HFFc6 (cell line): ENCODE measurements around the gene FRMPD4. TPM values are rescaled to one million over a fixed set of nuclear protein-coding genes. Genes with fewer than 3 reads are reported as not detected.
A peak's percentile ranks its signal among the peaks of the same experiment; 100 is the strongest.

Source experiments
- DNase-seq: peaks from one replicate; pipeline ENCODE4 v3.0.0-alpha.2; 2018
- H3K27ac Mint-ChIP-seq: 2 replicates; pipeline ENCODE4 v1.8.0; 2020; ENCODE audit warnings: mild to moderate bottlenecking, mixed read lengths
- H3K27me3 Mint-ChIP-seq: 2 replicates; pipeline ENCODE4 v1.8.0; 2021; ENCODE audit warnings: mild to moderate bottlenecking, moderate library complexity, mixed read lengths; ENCODE audit not compliant: insufficient read depth
- H3K36me3 Mint-ChIP-seq: 2 replicates; pipeline ENCODE4 v1.8.0; 2021; ENCODE audit warnings: low read depth, mixed read lengths
- H3K4me1 Mint-ChIP-seq: 2 replicates; pipeline ENCODE4 v1.8.0; 2020; ENCODE audit warnings: low read depth, mixed read lengths
- H3K4me3 Mint-ChIP-seq: 2 replicates; pipeline ENCODE4 v1.8.0; 2020; ENCODE audit warnings: mild to moderate bottlenecking, moderate library complexity, mixed read lengths
- H3K9me3 Mint-ChIP-seq: 2 replicates; pipeline ENCODE4 v1.8.0; 2020; ENCODE audit warnings: mild to moderate bottlenecking, mixed read lengths
- CTCF ChIP-seq: fragments of 200-600 bp; sonication (generic); IDR thresholded peaks from 2 replicates; pipeline ENCODE4 v1.5.0; 2021; ENCODE audit warnings: antibody characterized with exemption, mild to moderate bottlenecking
- total RNA-seq, 6 experiments: library from RNA; stranded (reverse); fragmentation: NEBNext Ultra II Directional; extraction: Animal tissue kit (Norgen Biotek cat#: 25700); gene quantifications; 2 replicates in 1 of 6; 3 replicates in 5 of 6; pipeline ENCODE4 v1.2.3, GENCODE V29; 2021

FRMPD4 gene
- total RNA-seq, 6 experiments from 2014 or later: 0.09 to 0.55 (median 0.47) TPM

DNA sequence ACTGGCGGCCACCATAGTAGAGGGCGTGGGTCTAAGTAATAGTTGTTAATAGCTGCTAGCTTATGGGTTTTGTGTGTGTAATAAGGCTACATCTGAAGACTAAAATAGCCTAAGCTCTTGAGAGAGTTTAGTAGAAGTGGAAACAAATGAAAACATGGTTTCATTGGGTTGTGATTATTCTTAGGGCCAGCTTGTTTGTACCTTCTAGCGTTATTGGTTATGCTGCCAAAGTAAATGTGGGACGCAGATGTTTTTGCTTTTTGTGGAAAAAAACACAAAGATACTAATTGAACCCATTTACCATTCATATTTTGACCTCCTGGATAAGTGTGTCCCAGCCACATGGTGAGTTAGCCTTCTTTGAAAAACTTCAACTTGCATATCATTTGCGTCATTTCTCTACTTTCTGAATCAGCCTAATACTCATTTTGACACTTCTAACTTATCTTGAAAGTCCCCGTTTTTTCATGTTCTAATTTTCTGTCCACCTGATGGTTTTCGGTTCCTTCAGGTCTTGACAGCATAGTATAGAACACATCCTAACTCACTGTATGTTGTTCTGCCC lies 305.3 kb downstream of the FRMPD4 start:
- peaks cover 68% of the 10 kb centered on the region for H3K4me1 Mint-ChIP-seq
- H3K27ac Mint-ChIP-seq: no peak overlapping the region
- H3K9me3 Mint-ChIP-seq: no peaks in the 10 kb centered on the region
- DNase-seq: no peak
- no peaks in the 10 kb centered on the region; the same call in none of the 2 replicates for H3K27me3 Mint-ChIP-seq
- no peaks in the 10 kb centered on the region for H3K36me3 Mint-ChIP-seq
- TF ChIP-seq CTCF: no peak
- no peak overlapping the region for H3K4me3 Mint-ChIP-seq

- peak; percentile 60 for DNase-seq
- H3K27me3 Mint-ChIP-seq: no peaks in the 10 kb centered on the region; the same call in 1 of the 2 replicates
- TF ChIP-seq CTCF: no peak
- H3K36me3 Mint-ChIP-seq: no peaks in the 10 kb centered on the region
- H3K4me1 Mint-ChIP-seq: peaks cover 70% of the 10 kb centered on the region
- H3K9me3 Mint-ChIP-seq: no peaks in the 10 kb centered on the region
- H3K4me3 Mint-ChIP-seq: no peak overlapping the region
- H3K27ac Mint-ChIP-seq: peak overlapping the region; percentile 90
Measured at GRCh38 chrX:12446342-12447075, 308.2 kb downstream of the FRMPD4 start.

DNA sequence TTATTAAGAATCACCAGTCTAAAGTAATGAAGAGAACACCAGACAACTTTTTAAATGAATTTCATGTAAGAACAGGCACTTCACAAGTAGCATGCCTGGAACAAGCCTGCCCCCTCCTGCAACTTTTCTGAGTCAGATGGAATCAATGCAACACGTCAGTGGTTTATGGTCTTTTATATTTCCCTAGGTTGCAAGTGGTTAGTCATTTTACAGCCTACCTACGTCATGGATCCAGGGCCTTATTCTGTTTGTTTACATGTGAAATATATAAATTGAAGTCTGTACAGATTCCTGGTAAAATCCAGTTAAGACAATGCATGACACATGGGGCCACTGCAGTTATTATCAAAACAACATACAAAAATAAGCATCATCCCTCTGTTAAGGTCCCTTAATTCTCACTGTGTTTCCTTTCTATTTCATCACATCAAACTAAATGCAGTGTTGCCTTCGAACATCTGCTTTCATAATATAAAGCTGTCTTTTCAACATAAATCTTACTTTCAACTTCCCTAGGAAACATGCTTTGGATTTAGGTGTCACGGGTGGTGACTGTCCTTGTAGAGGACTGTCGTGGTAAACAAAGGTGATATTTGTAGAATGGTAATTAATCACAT lies 309.3 kb downstream of the FRMPD4 start:
- TF ChIP-seq CTCF: peak; percentile 59
- H3K4me3 Mint-ChIP-seq: peak overlapping the region; percentile 49
- peak; percentile 84 for DNase-seq

GRCh38 chrX:12452268-12452667 lies 314.0 kb downstream of the FRMPD4 start:
- H3K36me3 Mint-ChIP-seq: no peaks in the 10 kb centered on the region
- no peak overlapping the region for H3K27ac Mint-ChIP-seq
- H3K27me3 Mint-ChIP-seq: no peaks in the 10 kb centered on the region
- H3K4me3 Mint-ChIP-seq: no peak overlapping the region
- TF ChIP-seq CTCF: no peak
- DNase-seq: no peak
- H3K9me3 Mint-ChIP-seq: no peaks in the 10 kb centered on the region
- H3K4me1 Mint-ChIP-seq: peaks cover 24% of the 10 kb centered on the region

More for the DNA sequence above, 309.3 kb downstream of the FRMPD4 start:
- H3K9me3 Mint-ChIP-seq: no peaks in the 10 kb centered on the region
- H3K36me3 Mint-ChIP-seq: no peaks in the 10 kb centered on the region
- H3K4me1 Mint-ChIP-seq: peaks cover 59% of the 10 kb centered on the region
- no peaks in the 10 kb centered on the region; the same call in 1 of the 2 replicates for H3K27me3 Mint-ChIP-seq
- H3K27ac Mint-ChIP-seq: peak overlapping the region; percentile 90

- Mint-ChIP-seq H3K27me3 (no peaks in the 10 kb centered on the region), H3K4me1 (no peaks in the 10 kb centered on the region), H3K27ac (no peak overlapping the region), H3K9me3 (no peaks in the 10 kb centered on the region), H3K36me3 (no peaks in the 10 kb centered on the region), H3K4me3 (no peak overlapping the region)
- DNase-seq: no peak
- no peak for TF ChIP-seq CTCF
Measured at GRCh38 chrX:12460929-12461328, 322.7 kb downstream of the FRMPD4 start.
